K562 (cell line): Measurements from ENCODE around the gene PHEX. TPM values are rescaled to one million over a fixed set of nuclear protein-coding genes. Genes with fewer than 3 reads are reported as not detected.

Experiments used
- ATAC-seq: fragments of 200-7000 bp; cut with Tn5 transposase; 3 replicates; pipeline ENCODE4 v1.9.1; 2020; ENCODE audit warnings: moderate library complexity
- BruUV-seq: library from RNA; stranded (reverse); fragments of 400-500 nt; replicated peaks from 2 replicates; lab custom pipeline; 2021; lab: Mats Ljungman, UMichigan
- CTCF ChIA-PET: fragments of 300-600 bp; formaldehyde crosslinking; extraction: SDS; loops from one replicate; lab custom pipeline; 2021; ENCODE audit warnings: low intra/inter-chr PET ratio; lab: Yijun Ruan, JAX
- POLR2A ChIA-PET: fragments of 300-600, 350-650 bp; sonication (Branson Sonifier 250); formaldehyde crosslinking; extraction: SDS; loops from one replicate; lab custom pipeline; 2021; ENCODE audit warnings: antibody characterized with exemption, inconsistent platforms; lab: Yijun Ruan, JAX
- DNase-seq, 4 experiments: peaks; one replicate each; pipeline versions ENCODE4 v3.0.0 to v3.0.0-alpha.2; 2011 to 2018; ENCODE audit warnings: low spot score in 3 of 4, mixed read lengths in 3 of 4; ENCODE audit errors: extremely low read depth in 1 of 4
- FAIRE-seq: peaks from 2 replicates; lab custom pipeline; 2011; peaks lifted over from hg19 to GRCh38; lab: Jason Lieb, UNC
- H2AFZ ChIP-seq: 2 replicates; pipeline ENCODE4 v1.6.0; 2011; ENCODE audit warnings: low read depth, low read length, control low read depth, inconsistent platforms
- H3K27ac ChIP-seq: fragments of 200-600 bp; 3 replicates; pipeline ENCODE4 v1.8.0; 2011; ENCODE audit warnings: low read depth, mild to moderate bottlenecking, control low read depth, inconsistent platforms, low read length, moderate library complexity, mixed read lengths; ENCODE audit errors: extremely low read depth
- H3K27me3 ChIP-seq, 2 experiments: fragments of 300-600 bp in 1 of 2; 2 replicates in 1 of 2; 3 replicates in 1 of 2; pipeline versions ENCODE4 v1.6.0 to v1.8.0; 2011; ENCODE audit warnings: inconsistent platforms in 2 of 2, low read length in 2 of 2, mild to moderate bottlenecking in 1 of 2, mixed read lengths in 1 of 2, moderate library complexity in 1 of 2; ENCODE audit not compliant: control insufficient read depth in 2 of 2, insufficient read depth in 2 of 2
- H3K36me3 ChIP-seq: fragments of 300-600 bp; 3 replicates; pipeline ENCODE4 v1.8.0; 2011; ENCODE audit warnings: mild to moderate bottlenecking, low read length, inconsistent platforms; ENCODE audit not compliant: control insufficient read depth, insufficient read depth
- H3K4me1 ChIP-seq, 2 experiments: fragments of 200-600 bp in 1 of 2; replicated peaks in 1 of 2; 2 replicates in 1 of 2; 3 replicates in 1 of 2; pipeline versions ENCODE4 v1.5.1 to v1.8.0; 2011; ENCODE audit warnings: inconsistent platforms in 2 of 2, low read length in 2 of 2, mild to moderate bottlenecking in 1 of 2, mixed read lengths in 1 of 2, moderate library complexity in 1 of 2; ENCODE audit not compliant: control insufficient read depth in 2 of 2, insufficient read depth in 2 of 2
- H3K4me2 ChIP-seq: 2 replicates; pipeline ENCODE4 v1.6.1; 2011; ENCODE audit warnings: low read length, control low read depth, inconsistent platforms, mixed read lengths; ENCODE audit not compliant: insufficient read depth
- H3K4me3 ChIP-seq: fragments of 200-600 bp; sonication (generic), shearing (Covaris generic); 2 replicates; pipeline ENCODE4 v1.5.1; 2016; ENCODE audit warnings: control low read depth, inconsistent platforms
- H3K79me2 ChIP-seq: fragments of 200-600 bp; 3 replicates; pipeline ENCODE4 v1.8.0; 2011; ENCODE audit warnings: low read length, inconsistent platforms; ENCODE audit not compliant: control insufficient read depth, insufficient read depth
- H3K9ac ChIP-seq, 2 experiments: 2 replicates each; pipeline versions ENCODE4 v1.6.0 to v1.6.1; 2011; ENCODE audit warnings: low read depth in 2 of 2, low read length in 2 of 2, control low read depth in 1 of 2, inconsistent platforms in 1 of 2, mild to moderate bottlenecking in 1 of 2, mixed read lengths in 1 of 2; ENCODE audit not compliant: insufficient read depth in 1 of 2
- H3K9me1 ChIP-seq: one replicate; pipeline ENCODE4 v1.6.0; 2011; ENCODE audit warnings: inconsistent platforms, mild to moderate bottlenecking, low read length, moderate library complexity; ENCODE audit not compliant: control insufficient read depth, insufficient read depth
- H3K9me3 ChIP-seq: replicated peaks from 2 replicates; pipeline ENCODE4 v1.5.1; 2011; ENCODE audit warnings: low read depth, low read length, inconsistent platforms; ENCODE audit not compliant: control insufficient read depth, insufficient read depth
- H4K20me1 ChIP-seq: replicated peaks from 2 replicates; pipeline ENCODE4 v1.6.1; 2011; ENCODE audit warnings: low read length, inconsistent platforms, mixed read lengths; ENCODE audit not compliant: control insufficient read depth, insufficient read depth
- MTA2 ChIP-seq: fragments of 450-650 bp; IDR thresholded peaks from 2 replicates; pipeline ENCODE4 v1.6.1; 2016; ENCODE audit warnings: low read depth
- NFYB ChIP-seq: IDR thresholded peaks from 2 replicates; pipeline ENCODE4 v1.6.1; 2011; ENCODE audit warnings: mild to moderate bottlenecking, moderate library complexity; ENCODE audit not compliant: insufficient read length; ENCODE audit errors: extremely low read depth
- NR3C1 ChIP-seq: sonication (generic); formaldehyde crosslinking; IDR thresholded peaks from 2 replicates; pipeline ENCODE4 v1.8.1; 2022; ENCODE audit warnings: missing genetic modification reagents
- PTBP1 ChIP-seq: fragments of 200-400 bp; formaldehyde crosslinking; IDR thresholded peaks from 2 replicates; pipeline ENCODE4 v1.6.1; 2017; ENCODE audit warnings: low read depth, low read length
- SIN3A ChIP-seq, 2 experiments: fragments of 150-350 bp in 1 of 2; IDR thresholded peaks; 2 replicates each; pipeline ENCODE4 v1.6.1; 2011 to 2016; ENCODE audit warnings: borderline replicate concordance in 2 of 2, low read depth in 2 of 2, low read length in 2 of 2, mild to moderate bottlenecking in 2 of 2, moderate library complexity in 2 of 2; ENCODE audit not compliant: control insufficient read depth in 1 of 2
- ZNF551 ChIP-seq: fragments of 250-450 bp; sonication (Bioruptor Pico); IDR thresholded peaks from 2 replicates; pipeline ENCODE4 v1.5.0; 2021; ENCODE audit warnings: mild to moderate bottlenecking, moderate library complexity
- WGBS: fragments of 100-300 bp; shearing (Covaris generic); methylation state at CpG from one replicate; pipeline ENCODE4 v1.1.6; 2016; ENCODE audit warnings: low coverage, mixed read lengths; ENCODE audit not compliant: insufficient coverage; ENCODE audit errors: missing lambda C conversion rate; 5-methylcytosine and 5-hydroxymethylcytosine counted together
- in situ Hi-C: fragments of 300-500 bp; cut with MboI; formaldehyde crosslinking; loops from 4 replicates; pipeline ENCODE4 v1.15.0; 2018; ENCODE audit warnings: inconsistent platforms, mixed read lengths
- intact Hi-C: fragments of 100-400 bp; cut with micrococcal nuclease; formaldehyde crosslinking; loops from 2 replicates; pipeline ENCODE4 v1.14.2; 2022
- polyA plus RNA-seq, 8 experiments: library from polyadenylated mRNA; depleted of rRNA in 4 of 8; stranded (reverse) in 5 of 8; unstranded in 3 of 8; fragments of >200 nt; fragmentation: Nextera tagmentation in 2 of 8; fragmentation: Illumina TruSeq in 1 of 8; extraction: Ambion mirVana in 2 of 8; extraction: Trizol in 1 of 8; gene quantifications; 2 replicates each; pipeline versions ENCODE4 v1.2.1 to v1.2.3, GENCODE V29; 2011 to 2014; ENCODE audit warnings: inconsistent platforms in 1 of 8, missing spikeins in 1 of 8
- total RNA-seq, 7 experiments: library from RNA; depleted of rRNA in 6 of 7; stranded (reverse); fragments of >200 nt in 6 of 7; fragmentation: Illumina TruSeq in 2 of 7; extraction: Trizol in 2 of 7; gene quantifications; 2 replicates each; pipeline versions ENCODE4 v1.2.1 to v1.2.3, GENCODE V29; 2011 to 2021; ENCODE audit warnings: low replicate concordance in 1 of 7
- TF ChIP-seq, protein P1 (sequence below): fragments of 450-650 bp; IDR thresholded peaks from 2 replicates; pipeline ENCODE4 v1.6.1; 2016; ENCODE audit warnings: mild to moderate bottlenecking, moderate library complexity
- TF ChIP-seq, protein P2 (sequence below), 2 experiments: fragments of 250-450 bp in 1 of 2; fragments of 450-650 bp in 1 of 2; sonication (Bioruptor Pico) in 1 of 2; IDR thresholded peaks; 2 replicates each; pipeline versions ENCODE4 v1.6.1 to v1.8.0; 2016 to 2021; ENCODE audit warnings: mild to moderate bottlenecking in 2 of 2, moderate library complexity in 2 of 2, missing compliant biosample characterization in 1 of 2, missing genetic modification characterization in 1 of 2
- TF ChIP-seq, protein P3 (sequence below), 2 experiments: fragments of 450-650 bp; IDR thresholded peaks; 2 replicates each; pipeline ENCODE4 v1.6.1; 2016

Gene PHEX
- total and polyA plus RNA-seq, 9 of the 15 experiments (the other 6 are each of a cell fraction or from before 2014, with no cell fraction given), result 0.01 to 0.11 (median 0.04) TPM; not detected in 6

DNA sequence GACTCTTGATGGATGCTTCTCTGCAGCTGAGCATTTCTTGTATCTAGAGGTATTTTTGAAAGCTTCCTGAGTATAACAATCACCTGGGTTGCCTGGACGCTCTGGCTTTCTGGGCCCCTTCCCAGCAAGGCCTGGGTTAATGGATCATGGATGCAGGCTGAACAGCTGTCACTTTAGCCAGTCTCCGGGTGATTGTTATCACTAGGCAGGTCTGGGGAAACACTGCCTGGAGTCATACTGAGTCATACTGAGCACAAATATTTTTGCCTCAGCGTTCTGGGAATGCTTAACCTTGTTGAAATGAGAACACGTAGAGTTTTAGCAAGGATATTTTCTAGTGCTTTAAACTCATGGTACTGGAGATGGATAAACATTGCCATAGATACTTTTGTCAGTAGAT is 102.6 kb downstream of the PHEX start:
- in situ Hi-C loops (no loop called here), intact Hi-C loops (loop anchor here (5.0 to 10.0 kb wide), 4 partner anchors 58 to 1480 kb away; no protein-coding TSS in a partner anchor)
- Histone ChIP-seq H2AFZ (no peak overlapping the region), H3K79me2 (no peaks in the 10 kb centered on the region), H3K36me3 (no peaks in the 10 kb centered on the region), H3K9me1 (no peaks in the 10 kb centered on the region), H3K9me3 (no peaks in the 10 kb centered on the region), H3K4me2 (no peak overlapping the region), H3K27ac (no peak overlapping the region), H3K4me1 (no peaks in the 10 kb centered on the region), H3K4me3 (no peak overlapping the region), H3K9ac (no peak overlapping the region), H4K20me1 (no peaks in the 10 kb centered on the region), H3K27me3 (no peaks in the 10 kb centered on the region)
- DNase-seq, result no peak
- FAIRE-seq, result no peak
- no peak for ATAC-seq
- POLR2A ChIA-PET, result no interaction called here
- CTCF ChIA-PET, result no interaction called here
- WGBS, result 0% methylated on average over 4 of the region's 4 CpGs
- no TSS peak for BruUV-seq
- TF ChIP-seq ZNF551 (CRISPR knock-in tag) (no peak), PTBP1 (no peak), NFYB (no peak), SIN3A (IDR thresholded peaks at IDR 0.05; ENCODE audit: borderline replicate concordance in 2 of 2, control insufficient read depth in 1 of 2, low read depth in 2 of 2, low read length in 2 of 2) (no peak), NR3C1 (CRISPR knock-in tag) (no peak), MTA2 (no peak)
- TF ChIP-seq, protein P1, sequence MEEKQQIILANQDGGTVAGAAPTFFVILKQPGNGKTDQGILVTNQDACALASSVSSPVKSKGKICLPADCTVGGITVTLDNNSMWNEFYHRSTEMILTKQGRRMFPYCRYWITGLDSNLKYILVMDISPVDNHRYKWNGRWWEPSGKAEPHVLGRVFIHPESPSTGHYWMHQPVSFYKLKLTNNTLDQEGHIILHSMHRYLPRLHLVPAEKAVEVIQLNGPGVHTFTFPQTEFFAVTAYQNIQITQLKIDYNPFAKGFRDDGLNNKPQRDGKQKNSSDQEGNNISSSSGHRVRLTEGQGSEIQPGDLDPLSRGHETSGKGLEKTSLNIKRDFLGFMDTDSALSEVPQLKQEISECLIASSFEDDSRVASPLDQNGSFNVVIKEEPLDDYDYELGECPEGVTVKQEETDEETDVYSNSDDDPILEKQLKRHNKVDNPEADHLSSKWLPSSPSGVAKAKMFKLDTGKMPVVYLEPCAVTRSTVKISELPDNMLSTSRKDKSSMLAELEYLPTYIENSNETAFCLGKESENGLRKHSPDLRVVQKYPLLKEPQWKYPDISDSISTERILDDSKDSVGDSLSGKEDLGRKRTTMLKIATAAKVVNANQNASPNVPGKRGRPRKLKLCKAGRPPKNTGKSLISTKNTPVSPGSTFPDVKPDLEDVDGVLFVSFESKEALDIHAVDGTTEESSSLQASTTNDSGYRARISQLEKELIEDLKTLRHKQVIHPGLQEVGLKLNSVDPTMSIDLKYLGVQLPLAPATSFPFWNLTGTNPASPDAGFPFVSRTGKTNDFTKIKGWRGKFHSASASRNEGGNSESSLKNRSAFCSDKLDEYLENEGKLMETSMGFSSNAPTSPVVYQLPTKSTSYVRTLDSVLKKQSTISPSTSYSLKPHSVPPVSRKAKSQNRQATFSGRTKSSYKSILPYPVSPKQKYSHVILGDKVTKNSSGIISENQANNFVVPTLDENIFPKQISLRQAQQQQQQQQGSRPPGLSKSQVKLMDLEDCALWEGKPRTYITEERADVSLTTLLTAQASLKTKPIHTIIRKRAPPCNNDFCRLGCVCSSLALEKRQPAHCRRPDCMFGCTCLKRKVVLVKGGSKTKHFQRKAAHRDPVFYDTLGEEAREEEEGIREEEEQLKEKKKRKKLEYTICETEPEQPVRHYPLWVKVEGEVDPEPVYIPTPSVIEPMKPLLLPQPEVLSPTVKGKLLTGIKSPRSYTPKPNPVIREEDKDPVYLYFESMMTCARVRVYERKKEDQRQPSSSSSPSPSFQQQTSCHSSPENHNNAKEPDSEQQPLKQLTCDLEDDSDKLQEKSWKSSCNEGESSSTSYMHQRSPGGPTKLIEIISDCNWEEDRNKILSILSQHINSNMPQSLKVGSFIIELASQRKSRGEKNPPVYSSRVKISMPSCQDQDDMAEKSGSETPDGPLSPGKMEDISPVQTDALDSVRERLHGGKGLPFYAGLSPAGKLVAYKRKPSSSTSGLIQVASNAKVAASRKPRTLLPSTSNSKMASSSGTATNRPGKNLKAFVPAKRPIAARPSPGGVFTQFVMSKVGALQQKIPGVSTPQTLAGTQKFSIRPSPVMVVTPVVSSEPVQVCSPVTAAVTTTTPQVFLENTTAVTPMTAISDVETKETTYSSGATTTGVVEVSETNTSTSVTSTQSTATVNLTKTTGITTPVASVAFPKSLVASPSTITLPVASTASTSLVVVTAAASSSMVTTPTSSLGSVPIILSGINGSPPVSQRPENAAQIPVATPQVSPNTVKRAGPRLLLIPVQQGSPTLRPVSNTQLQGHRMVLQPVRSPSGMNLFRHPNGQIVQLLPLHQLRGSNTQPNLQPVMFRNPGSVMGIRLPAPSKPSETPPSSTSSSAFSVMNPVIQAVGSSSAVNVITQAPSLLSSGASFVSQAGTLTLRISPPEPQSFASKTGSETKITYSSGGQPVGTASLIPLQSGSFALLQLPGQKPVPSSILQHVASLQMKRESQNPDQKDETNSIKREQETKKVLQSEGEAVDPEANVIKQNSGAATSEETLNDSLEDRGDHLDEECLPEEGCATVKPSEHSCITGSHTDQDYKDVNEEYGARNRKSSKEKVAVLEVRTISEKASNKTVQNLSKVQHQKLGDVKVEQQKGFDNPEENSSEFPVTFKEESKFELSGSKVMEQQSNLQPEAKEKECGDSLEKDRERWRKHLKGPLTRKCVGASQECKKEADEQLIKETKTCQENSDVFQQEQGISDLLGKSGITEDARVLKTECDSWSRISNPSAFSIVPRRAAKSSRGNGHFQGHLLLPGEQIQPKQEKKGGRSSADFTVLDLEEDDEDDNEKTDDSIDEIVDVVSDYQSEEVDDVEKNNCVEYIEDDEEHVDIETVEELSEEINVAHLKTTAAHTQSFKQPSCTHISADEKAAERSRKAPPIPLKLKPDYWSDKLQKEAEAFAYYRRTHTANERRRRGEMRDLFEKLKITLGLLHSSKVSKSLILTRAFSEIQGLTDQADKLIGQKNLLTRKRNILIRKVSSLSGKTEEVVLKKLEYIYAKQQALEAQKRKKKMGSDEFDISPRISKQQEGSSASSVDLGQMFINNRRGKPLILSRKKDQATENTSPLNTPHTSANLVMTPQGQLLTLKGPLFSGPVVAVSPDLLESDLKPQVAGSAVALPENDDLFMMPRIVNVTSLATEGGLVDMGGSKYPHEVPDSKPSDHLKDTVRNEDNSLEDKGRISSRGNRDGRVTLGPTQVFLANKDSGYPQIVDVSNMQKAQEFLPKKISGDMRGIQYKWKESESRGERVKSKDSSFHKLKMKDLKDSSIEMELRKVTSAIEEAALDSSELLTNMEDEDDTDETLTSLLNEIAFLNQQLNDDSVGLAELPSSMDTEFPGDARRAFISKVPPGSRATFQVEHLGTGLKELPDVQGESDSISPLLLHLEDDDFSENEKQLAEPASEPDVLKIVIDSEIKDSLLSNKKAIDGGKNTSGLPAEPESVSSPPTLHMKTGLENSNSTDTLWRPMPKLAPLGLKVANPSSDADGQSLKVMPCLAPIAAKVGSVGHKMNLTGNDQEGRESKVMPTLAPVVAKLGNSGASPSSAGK, result no peak
- TF ChIP-seq, protein P2, sequence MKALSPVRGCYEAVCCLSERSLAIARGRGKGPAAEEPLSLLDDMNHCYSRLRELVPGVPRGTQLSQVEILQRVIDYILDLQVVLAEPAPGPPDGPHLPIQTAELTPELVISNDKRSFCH (CRISPR knock-in tag; IDR thresholded peaks at IDR 0.05), result no peak
- TF ChIP-seq, protein P2 (tag; IDR thresholded peaks at IDR 0.05), result no peak
- TF ChIP-seq, protein P3, sequence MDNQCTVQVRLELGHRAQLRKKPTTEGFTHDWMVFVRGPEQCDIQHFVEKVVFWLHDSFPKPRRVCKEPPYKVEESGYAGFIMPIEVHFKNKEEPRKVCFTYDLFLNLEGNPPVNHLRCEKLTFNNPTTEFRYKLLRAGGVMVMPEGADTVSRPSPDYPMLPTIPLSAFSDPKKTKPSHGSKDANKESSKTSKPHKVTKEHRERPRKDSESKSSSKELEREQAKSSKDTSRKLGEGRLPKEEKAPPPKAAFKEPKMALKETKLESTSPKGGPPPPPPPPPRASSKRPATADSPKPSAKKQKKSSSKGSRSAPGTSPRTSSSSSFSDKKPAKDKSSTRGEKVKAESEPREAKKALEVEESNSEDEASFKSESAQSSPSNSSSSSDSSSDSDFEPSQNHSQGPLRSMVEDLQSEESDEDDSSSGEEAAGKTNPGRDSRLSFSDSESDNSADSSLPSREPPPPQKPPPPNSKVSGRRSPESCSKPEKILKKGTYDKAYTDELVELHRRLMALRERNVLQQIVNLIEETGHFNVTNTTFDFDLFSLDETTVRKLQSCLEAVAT (IDR thresholded peaks at IDR 0.05), result no peak
